NCI-H146 treated with DMSO at 0.1 percent for 48 hours (cell line): ENCODE measurements around the gene CABCOCO1.

ENCODE experiments used
- DNase-seq: peaks from one replicate; lab custom pipeline; 2025; ENCODE audit not compliant: unreplicated experiment; lab: John Stamatoyannopoulos, UW

The CABCOCO1 gene

DNA sequence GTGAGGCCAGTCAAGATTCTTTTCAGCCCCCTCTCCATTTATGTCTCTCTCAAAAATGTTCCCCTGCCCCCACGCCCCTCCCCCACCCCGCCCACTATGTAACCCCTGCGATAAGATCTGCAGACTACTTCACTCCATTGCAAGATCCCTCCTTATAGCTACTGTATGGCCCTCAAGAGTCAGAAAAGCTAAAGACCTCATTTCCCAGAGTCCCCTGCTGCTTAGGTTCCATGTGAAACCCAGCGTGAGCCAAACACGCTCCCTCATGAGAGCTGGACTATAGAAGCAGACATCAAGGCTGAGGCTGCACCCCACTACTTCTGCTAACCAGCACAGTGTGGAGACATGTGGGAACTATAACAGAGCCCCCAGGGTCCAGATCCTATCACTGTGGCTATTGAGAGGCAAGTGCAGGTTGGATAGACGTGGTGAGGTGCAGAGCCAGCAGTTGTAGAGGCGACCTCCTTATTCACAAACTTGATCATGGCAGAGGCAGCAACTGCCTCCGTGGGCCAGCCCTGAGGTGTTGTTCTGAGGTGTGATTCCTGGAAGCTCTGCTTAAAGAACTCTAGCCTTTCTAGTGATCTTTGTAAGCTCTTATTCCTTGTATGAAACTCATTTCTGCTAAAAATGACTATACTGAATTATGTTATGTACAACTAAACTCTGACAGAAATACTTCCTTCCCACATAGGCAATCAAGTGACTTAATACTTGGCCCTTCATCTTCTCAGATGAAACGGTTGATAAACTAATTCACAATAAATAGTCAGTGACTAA lies 121.8 kb downstream of the CABCOCO1 start:
- DNase-seq: no peak

DNA sequence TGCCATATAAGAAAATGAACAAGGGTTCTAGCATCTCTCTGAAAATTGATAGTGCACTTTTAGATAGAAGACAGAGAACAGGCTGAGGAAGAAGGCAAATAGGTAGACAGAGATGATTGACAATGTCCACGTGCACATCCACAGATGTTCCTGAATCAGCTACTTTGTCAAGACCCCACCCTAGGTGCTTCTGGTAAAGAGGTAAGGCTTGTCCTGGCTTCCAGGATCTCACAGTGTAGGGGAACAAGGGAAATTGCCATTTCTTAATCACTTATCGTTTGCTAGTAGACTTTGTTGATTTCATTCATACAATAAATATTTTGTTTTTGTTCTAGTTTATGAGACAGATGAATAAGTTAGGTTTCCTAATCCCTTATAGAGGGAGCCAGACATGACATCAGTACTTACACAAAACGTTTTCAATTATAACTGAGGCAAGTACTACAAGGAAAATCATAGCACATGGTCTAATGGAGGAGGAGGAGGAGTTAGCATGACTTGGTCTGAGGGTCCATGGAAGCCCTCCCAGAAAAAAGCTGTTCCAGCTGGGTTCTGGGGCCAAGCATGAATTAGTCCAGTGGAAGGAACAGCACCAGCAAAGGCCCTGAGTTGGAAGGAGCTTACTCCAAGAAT lies 122.9 kb downstream of the CABCOCO1 start:
- no peak for DNase-seq

DNA sequence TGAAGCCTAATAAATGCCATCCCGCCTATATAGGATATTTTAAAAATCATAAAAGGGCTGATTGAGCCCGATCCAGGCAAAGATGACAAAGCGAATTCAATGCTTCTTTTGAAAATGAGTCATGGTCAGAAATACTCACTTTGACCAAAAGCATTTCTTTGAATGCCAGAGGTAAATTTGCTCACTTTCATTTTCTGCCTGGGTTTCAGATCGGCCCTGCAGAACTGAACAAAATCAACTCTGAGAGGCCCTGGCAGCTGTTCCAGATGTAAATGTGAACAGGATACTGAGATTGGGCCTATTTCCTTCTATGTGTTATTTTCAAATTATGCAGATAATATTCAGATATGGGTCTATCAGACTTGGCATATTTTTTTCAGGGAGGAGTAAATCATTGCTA lies 124.0 kb downstream of the CABCOCO1 start:
- DNase-seq: no peak

DNA sequence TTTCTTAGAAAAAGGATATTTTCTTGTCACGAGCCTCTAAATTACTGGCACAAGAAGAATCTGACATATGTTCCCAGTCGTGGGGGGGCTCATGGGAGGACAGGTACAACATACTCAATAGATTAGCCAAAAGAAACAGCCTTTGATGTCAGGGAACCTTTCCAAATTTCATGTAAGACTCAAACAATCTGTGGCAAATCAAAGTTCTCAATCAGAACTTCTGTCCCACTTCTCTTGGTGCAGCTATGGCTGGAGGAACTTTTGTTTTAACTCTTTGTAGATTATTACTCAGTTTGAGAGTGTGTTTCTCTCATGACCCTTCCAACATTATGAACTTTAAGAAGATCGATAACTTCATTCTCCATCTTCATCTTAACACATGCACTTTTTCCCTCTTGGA lies 124.4 kb downstream of the CABCOCO1 start:
- no peak for DNase-seq

DNA sequence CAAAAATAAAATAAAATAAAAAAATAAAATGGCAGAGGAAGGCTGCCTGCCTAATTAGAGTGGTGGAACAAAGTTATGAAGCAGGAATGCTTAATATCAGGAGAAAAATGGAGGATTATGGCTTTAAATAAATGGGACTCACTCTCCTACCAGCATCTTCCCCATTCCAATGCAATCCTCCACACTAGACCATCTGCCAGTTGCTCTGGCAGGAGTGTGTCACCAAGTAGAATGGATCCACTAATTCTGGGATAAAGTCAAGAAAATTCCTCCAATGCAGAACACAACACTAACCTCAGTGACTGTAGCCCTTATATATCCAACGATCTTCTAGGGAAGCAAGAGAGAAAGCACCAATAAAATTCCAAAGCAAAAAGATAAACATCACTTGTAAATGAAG lies 126.3 kb downstream of the CABCOCO1 start:
- DNase-seq: no peak

DNA sequence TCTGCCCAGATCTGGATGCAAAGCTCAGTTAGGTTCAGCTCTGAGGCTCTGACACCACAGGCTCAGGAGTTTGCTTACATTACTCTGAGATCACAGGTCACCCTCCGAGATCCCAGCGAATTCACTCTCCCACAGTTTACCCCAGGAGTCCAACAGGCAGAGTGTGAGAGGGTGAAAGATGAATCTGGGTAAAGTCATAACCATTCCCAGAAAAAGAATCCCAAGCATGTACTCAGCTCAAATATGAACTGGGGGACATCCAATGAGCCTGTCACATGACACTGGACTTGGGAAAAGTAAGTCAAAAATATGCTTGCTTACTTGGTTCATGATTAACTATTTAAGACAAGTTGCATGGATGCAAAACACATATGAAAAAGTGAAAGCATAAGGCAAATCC lies 128.5 kb downstream of the CABCOCO1 start:
- no peak for DNase-seq

DNA sequence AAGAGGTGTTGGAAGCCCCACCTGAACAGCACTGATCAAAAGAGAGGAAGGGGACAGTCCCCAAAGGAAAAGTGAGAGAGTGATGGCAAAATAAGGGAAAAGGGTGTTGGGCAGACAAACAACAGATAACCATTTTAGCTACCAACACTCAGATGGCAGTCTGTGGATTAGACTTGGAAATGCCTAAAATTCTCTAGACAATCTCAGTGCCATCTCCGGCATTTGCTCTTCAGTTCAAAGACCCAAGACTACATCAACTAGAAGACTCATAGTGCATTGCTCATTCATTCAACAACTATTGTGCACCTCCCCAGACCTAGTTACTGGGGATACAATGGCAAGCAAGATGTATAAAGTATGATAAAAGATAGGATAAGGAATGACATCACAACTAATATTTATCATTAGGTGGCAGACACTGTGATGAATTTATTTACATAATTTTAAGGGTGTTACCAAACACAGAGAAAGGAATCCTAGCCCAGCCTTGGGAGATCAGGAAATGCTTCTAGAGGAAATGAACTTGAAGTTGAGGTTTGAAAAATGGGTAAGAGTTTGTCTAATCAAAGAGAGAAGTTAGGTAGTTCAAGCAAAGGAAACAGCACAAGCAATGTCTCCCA lies 129.5 kb downstream of the CABCOCO1 start:
- DNase-seq: no peak

DNA sequence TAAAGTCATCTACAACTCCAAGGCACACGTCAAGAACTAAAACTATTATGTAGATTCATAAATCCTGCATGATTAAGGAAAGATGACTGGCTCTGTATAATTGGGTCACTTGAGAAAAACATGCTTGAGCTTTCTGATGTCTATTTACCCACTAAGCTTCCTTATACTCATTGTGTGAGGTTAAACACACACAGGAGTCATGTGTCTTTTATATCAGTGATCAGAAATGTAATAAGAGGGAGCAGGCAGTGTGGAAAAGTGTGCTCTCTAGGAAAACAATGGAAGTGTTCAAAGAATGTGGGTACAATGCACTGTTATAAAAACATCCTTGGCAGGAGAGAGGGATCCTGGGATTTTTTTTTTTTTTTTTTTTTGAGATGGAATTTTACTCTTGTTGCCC lies 130.2 kb downstream of the CABCOCO1 start:
- DNase-seq: no peak

DNA sequence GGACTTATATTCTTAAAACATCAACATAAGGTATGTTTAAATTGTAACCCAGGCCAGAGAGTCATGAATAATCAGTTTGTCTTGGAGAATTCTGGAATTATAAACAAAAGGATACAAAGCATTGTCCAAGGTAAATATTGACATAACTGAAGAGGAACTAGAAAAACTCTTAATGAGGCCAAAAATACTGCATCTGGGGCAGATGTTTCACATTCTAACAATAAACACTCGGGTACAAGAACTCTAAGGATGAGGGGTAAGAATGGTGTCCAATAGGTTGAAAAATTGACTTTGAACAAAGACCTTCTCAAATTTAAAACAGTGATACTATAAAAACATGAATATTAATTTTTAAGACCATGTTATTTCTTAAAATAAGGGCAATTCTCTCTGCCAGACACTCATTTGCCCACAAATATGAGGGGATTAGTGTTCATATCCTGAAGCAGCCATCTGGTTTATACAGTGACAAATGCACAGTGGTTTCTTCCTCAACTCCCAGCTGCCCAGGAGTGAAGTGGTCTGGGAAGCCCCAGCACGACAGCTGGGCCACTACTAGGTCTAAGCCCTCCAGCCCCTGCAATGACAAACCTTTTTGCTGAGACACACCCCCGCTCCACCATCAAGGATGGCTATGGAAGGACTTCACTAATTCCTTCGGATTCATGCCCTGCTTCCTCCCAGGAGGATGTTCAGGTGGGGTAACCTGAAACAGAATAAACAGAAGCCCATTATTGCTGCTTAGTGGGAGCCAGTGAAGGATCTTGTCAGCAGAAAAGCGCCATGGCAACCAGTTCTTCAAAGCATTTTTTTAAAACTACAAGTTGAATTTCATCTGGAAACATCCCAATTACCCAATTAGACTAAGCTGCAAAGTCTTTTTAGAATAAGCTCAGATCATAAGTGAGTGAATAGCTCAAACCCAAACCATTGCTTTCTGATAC lies 131.3 kb downstream of the CABCOCO1 start:
- DNase-seq: no peak

DNA sequence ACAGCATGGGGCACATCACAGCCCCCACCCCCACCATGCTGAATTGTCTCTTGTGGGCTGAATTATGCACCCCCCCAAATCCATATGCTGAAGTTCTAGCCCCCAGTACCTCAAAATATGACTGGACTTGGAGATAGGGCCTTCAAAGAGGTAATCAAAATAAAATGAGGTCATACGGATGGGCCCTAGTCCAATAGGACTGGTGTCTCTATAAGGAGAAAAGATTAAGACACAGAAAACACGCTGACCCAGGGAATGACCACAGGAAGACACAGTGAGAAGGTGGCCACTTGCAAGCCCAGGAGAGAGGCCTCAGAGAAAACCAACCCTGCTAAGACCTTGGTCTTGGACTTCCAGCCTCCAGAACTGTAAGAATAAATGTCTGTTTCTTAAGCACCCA lies 132.4 kb downstream of the CABCOCO1 start:
- DNase-seq: no peak

DNA sequence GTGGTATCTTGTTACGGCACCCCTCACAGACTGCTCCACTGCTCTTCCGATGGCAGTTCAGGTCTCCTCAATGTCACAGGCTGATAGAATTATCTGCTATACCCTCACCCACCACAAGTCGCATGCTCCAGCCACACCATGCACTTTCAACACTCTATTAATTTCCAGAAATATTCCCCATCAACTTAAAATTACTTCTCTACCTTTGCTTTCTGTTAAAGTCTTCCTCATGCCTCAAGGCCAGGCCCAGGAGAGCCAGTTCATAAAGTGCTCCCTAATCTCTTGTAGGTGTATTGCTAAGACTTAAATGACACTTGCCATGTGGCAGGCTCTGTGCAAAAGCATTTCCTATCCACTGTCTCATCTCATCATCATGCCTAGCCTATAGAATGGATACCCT lies 132.8 kb downstream of the CABCOCO1 start:
- DNase-seq: no peak

DNA sequence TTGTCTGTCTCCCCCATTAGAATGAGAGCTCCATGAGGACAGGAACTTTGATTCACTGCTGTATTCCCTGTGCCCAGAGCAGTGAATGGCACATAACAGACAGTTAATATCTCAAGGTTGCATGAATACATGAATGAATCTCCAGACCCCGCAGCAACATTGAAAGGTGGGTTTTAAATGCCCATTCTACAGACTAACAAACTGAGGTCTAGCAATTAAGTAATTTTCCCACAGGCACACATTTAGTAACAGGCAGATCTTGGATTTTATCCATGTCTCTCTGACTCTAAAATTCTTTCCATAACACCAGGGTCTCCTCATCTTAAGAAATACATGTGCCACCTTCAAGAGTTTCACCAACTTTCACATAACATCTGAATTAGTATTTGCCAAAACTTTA lies 134.1 kb downstream of the CABCOCO1 start:
- no peak for DNase-seq

DNA sequence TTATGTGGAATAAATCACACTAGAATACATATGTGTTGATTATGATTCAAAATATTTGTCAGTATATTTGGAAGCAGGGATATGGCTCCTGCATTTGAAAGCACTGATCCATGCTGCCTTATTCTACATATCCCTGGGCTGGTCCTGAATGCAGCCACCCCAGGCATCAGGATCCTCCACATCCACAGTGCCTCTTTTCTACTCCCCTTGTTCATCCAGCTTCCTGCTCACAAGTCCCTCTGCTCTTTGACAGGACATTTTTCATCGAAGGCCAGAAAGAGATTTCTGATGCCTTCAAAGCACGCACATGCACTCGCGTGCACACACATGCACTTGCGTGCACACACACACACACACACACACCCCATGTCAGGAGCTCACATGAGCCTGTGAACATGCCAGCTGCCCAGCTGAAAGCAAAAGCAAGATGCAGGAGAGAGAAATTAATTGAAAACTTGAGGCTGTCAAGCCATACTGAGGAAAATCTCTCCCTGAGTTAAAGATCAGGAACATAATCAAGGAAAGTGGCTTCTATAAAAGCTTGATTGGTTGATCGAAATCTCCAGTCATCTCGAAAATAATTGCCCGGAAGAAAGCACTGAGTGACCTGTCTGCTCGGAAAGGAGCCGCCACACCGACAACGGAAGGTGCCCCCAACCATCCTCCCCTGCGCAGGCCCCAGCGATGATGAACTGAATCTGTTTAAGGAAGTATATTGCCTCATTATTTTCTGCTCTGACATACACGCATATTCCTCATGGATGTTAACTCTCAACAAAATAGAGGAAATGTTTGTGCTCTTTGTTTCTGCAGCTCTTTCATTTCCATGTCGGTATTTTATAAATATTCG lies 134.8 kb downstream of the CABCOCO1 start:
- no peak for DNase-seq

DNA sequence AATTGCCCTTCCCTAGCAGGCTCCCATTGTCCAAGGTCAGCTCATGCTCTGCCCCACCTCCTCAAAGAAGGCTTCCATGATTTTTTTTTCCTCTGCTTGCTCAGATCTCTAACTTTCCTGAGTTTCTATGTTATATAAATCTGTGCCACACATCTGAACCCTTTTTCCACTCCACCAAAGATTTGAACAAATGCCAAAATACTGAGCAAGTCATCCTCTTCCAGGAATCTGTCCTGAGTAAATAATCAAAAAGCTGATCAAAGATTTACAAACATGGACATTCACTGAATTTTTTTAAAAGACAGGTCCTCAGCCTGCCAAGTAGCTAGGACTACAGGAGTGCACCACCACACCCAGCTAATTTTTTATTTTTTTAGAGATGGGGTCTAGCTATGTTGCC lies 136.0 kb downstream of the CABCOCO1 start:
- no peak for DNase-seq

DNA sequence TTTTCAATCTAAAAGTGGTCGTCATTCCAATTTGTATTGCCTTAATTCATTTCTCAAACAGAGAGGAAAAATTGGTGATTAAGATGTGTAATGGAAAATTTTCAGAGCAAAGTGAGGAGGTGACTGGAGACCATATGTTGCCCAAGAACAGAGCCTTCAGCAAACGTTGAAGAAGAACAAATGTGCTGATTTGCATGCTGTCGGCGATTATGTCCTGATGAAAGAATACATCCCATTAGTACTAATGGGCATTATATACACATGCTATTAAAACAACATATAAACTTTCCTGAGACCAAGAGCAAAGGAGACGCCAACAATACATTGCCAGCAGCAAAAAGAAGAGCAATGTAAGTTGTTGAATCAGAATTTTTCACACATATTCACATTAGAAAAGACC lies 138.8 kb downstream of the CABCOCO1 start:
- DNase-seq: no peak

DNA sequence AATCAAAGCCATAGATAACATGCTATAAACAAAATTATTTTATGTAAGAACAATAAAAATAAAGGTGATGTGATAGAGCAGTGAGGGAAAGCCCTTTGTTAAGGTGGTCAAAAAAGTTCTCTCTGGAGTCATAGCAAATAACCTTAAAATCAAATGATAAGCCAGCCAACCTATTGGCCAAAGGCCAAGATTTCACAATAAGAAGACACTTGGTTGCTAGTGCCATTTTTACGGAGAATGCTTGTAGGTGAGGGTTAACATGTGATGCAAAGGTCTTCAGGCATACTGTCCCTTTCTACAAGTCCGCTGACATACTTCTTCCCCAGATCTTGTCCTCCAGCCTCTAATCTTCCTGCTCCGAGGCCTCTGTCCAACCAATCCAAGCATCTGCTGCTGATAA lies 140.5 kb downstream of the CABCOCO1 start:
- DNase-seq: no peak

DNA sequence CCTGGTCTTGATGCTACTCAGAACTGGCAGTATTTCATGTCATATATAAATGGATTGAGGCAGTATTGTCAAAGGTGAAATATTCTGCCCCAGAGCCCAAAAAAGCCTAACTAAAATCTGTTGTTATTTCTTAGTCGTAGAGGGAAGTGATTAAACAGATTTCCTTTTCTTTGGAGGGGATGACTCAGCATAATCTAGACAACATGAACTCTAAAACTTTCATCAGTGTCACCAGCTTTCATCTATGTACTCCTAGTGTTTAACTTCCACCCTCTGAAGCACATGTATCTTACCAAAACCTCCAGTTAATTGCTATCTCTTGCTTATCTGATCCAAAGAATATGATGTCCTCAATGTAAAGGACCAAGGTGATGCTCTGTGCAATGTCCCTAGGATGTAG lies 141.7 kb downstream of the CABCOCO1 start:
- no peak for DNase-seq

DNA sequence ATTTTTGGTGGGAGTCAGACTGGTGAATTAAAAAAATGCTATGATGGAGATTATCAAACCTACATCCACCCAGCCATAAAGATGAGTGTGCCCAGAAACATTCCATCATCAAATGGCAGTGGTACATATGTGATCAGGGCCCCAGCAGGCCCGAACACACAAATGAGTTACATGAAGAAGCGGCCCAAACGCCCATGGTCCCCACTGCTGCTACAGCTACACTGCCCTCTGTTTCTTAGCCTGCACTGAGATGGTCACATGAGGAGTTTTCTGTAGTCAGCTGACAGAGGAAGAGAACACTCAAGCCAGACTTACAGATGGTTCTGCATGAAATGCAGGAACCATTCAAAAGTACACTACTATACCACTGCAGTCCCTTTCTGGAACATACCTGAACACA lies 142.4 kb downstream of the CABCOCO1 start:
- no peak for DNase-seq

DNA sequence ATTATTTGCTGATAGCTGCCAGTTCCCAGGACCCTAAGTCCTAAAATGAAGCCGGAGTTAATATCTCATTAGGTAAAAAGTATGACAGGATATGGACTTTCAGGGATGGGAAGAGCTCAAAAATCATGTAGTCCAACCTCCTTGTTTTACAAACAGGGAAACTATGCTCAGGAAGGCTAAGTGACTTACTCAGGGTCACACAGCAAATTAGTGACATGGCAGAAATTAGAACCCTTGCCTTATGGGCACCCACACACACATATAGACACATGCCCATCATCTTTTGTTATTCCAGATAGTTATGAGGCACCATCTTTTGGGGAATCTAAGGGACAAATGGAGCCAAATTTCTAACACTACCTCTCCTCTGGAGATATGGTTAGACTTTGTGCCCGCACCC lies 147.5 kb downstream of the CABCOCO1 start:
- no peak for DNase-seq

DNA sequence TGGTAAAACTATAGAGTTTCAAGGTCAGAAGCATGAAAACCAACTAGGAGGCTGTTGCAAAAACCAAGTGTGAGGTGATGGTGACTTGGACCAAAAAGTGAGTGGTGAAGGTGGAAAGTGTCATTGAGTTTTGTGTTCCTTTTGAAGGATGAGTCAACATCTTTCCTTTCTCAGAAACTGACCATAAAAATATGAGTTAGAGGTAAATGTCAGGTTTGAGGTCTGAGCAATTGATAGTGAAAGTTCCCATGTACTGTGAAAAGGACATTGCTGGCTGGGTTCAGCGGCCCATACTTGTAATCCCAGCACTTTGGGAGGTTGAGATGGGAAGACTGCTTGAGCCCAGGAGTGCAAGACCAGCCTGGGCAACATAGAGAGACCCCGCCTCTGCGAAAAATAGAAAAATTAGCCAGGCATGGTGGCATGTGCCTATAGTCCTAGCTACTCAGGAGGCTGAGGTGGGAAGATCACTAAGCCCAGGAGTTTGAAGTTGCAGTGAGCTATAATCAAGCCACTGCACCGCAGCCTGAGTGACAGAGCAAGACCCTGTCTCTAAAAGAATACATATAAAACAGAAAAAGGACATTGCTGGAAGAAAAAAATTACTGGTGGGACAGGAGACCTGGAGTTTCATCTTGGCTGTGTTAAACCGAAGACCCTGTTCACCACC lies 149.5 kb downstream of the CABCOCO1 start:
- no peak for DNase-seq
